Activated CD4-positive, alpha-beta T cell treated with anti-CD3 and anti-CD28 coated beads, Interleukin-2, amount 10 ng/mL, durations not matched to agents 24 days and 14 days (primary cell): ENCODE data around the gene PIEZO1. TPM values are rescaled to one million over a fixed set of nuclear protein-coding genes. Genes with fewer than 3 reads are reported as not detected.

Experiments
- DNase-seq: peaks from one replicate; pipeline ENCODE4 v3.0.0; 2022
- H3K27ac Mint-ChIP-seq: one replicate; pipeline ENCODE4 v1.8.0; 2022; ENCODE audit warnings: mild to moderate bottlenecking, mixed read lengths
- H3K27me3 Mint-ChIP-seq: one replicate; pipeline ENCODE4 v1.8.0; 2022; ENCODE audit warnings: mixed read lengths
- H3K36me3 Mint-ChIP-seq: one replicate; pipeline ENCODE4 v1.8.0; 2022; ENCODE audit warnings: low read depth, mild to moderate bottlenecking, mixed read lengths
- H3K4me1 Mint-ChIP-seq: one replicate; pipeline ENCODE4 v1.8.0; 2021; ENCODE audit warnings: mixed read lengths
- H3K4me3 Mint-ChIP-seq: one replicate; pipeline ENCODE4 v1.8.0; 2022; ENCODE audit warnings: mild to moderate bottlenecking, moderate library complexity, mixed read lengths
- H3K9me3 Mint-ChIP-seq: one replicate; pipeline ENCODE4 v1.8.0; 2021; ENCODE audit warnings: mixed read lengths
- intact Hi-C: fragments of 100-400 bp; cut with micrococcal nuclease; formaldehyde crosslinking; loops from one replicate; pipeline ENCODE4 v1.15.1; 2023
- total RNA-seq: library from RNA; stranded (reverse); gene quantifications from 2 replicates; pipeline ENCODE4 v1.2.3, GENCODE V29; 2022

PIEZO1 gene
- total RNA-seq, 1 donor from 2014 or later = 226 TPM

- Mint-ChIP-seq H3K4me3 (peak overlapping the region; percentile 83), H3K27me3 (no peaks in the 10 kb centered on the region), H3K4me1 (peaks cover 17% of the 10 kb centered on the region), H3K27ac (peak overlapping the region; percentile 76), H3K36me3 (peaks cover 34% of the 10 kb centered on the region), H3K9me3 (no peaks in the 10 kb centered on the region)
- intact Hi-C loops = no loop called here
- DNase-seq = peak; percentile 84
Measured at GRCh38 chr16:88804552-88805339, 19.7 kb upstream of the PIEZO1 start.

GRCh38 chr16:88804173-88804551 is 19.1 kb upstream of the PIEZO1 start:
- peaks cover 31% of the 10 kb centered on the region for H3K36me3 Mint-ChIP-seq
- intact Hi-C loops = no loop called here
- peak overlapping the region; percentile 83 for H3K4me3 Mint-ChIP-seq
- peak overlapping the region; percentile 76 for H3K27ac Mint-ChIP-seq
- DNase-seq = peak; percentile 68
- H3K4me1 Mint-ChIP-seq = peaks cover 12% of the 10 kb centered on the region
- no peaks in the 10 kb centered on the region for H3K27me3 Mint-ChIP-seq
- H3K9me3 Mint-ChIP-seq = no peaks in the 10 kb centered on the region

- Mint-ChIP-seq H3K4me3 (peak within 1 kb of the TSS; percentile 83), H3K36me3 (peaks cover 25% of the 10 kb centered on the region), H3K27ac (peak within 1 kb of the TSS; percentile 88), H3K4me1 (peaks cover 13% of the 10 kb centered on the region), H3K9me3 (no peaks in the 10 kb centered on the region), H3K27me3 (no peaks in the 10 kb centered on the region)
- intact Hi-C loops = loop anchor here (1.0 kb wide), 1 partner anchor 9 kb away; no protein-coding TSS in a partner anchor
- peak; percentile 97 for DNase-seq
Measured at GRCh38 chr16:88803264-88803987, 18.4 kb upstream of the PIEZO1 start, which contains the start of gene CDT1. Gene CDT1 (plus strand): TSS chr16:88803789. CDS start chr16:88803832, 43 bp downstream.

- no peak for DNase-seq
- intact Hi-C loops = no loop called here
- Mint-ChIP-seq H3K36me3 (peaks cover 7% of the 10 kb centered on the region), H3K4me3 (peak overlapping the region; percentile 10), H3K27ac (peak overlapping the region; percentile 2), H3K27me3 (no peaks in the 10 kb centered on the region), H3K9me3 (no peaks in the 10 kb centered on the region), H3K4me1 (peaks cover 14% of the 10 kb centered on the region)
Measured at GRCh38 chr16:88800277-88800592, 15.2 kb upstream of the PIEZO1 start.

- Mint-ChIP-seq H3K4me3 (peak overlapping the region; percentile 10), H3K4me1 (peaks cover 19% of the 10 kb centered on the region), H3K27ac (peak overlapping the region; percentile 2), H3K9me3 (no peaks in the 10 kb centered on the region), H3K27me3 (no peaks in the 10 kb centered on the region), H3K36me3 (peaks cover 6% of the 10 kb centered on the region)
- intact Hi-C loops = no loop called here
- peak; percentile 84 for DNase-seq
Measured at GRCh38 chr16:88799569-88800276, 14.7 kb upstream of the PIEZO1 start.

- no peak overlapping the region for H3K4me3 Mint-ChIP-seq
- H3K4me1 Mint-ChIP-seq = peaks cover 22% of the 10 kb centered on the region
- DNase-seq = no peak
- H3K9me3 Mint-ChIP-seq = no peaks in the 10 kb centered on the region
- no peak overlapping the region for H3K27ac Mint-ChIP-seq
- intact Hi-C loops = no loop called here
- no peaks in the 10 kb centered on the region for H3K36me3 Mint-ChIP-seq
- no peaks in the 10 kb centered on the region for H3K27me3 Mint-ChIP-seq
Measured at GRCh38 chr16:88798772-88799455, 13.9 kb upstream of the PIEZO1 start.

- no peak for DNase-seq
- Mint-ChIP-seq H3K36me3 (no peaks in the 10 kb centered on the region), H3K9me3 (no peaks in the 10 kb centered on the region), H3K4me1 (peaks cover 25% of the 10 kb centered on the region), H3K27me3 (no peaks in the 10 kb centered on the region), H3K27ac (no peak overlapping the region), H3K4me3 (no peak overlapping the region)
- intact Hi-C loops = no loop called here
Measured at GRCh38 chr16:88798073-88798472, 13.1 kb upstream of the PIEZO1 start.

- no peaks in the 10 kb centered on the region for H3K9me3 Mint-ChIP-seq
- intact Hi-C loops = no loop called here
- H3K4me3 Mint-ChIP-seq = no peak overlapping the region
- H3K36me3 Mint-ChIP-seq = no peaks in the 10 kb centered on the region
- DNase-seq = no peak
- H3K27me3 Mint-ChIP-seq = no peaks in the 10 kb centered on the region
- peaks cover 33% of the 10 kb centered on the region for H3K4me1 Mint-ChIP-seq
- no peak overlapping the region for H3K27ac Mint-ChIP-seq
Measured at GRCh38 chr16:88796278-88796677, 11.3 kb upstream of the PIEZO1 start.

GRCh38 chr16:88793251-88793954 is 8.4 kb upstream of the PIEZO1 start:
- H3K4me1 Mint-ChIP-seq = peaks cover 36% of the 10 kb centered on the region
- no peak overlapping the region for H3K4me3 Mint-ChIP-seq
- H3K9me3 Mint-ChIP-seq = no peaks in the 10 kb centered on the region
- H3K36me3 Mint-ChIP-seq = no peaks in the 10 kb centered on the region
- H3K27ac Mint-ChIP-seq = no peak overlapping the region
- intact Hi-C loops = no loop called here
- peak; percentile 64 for DNase-seq
- H3K27me3 Mint-ChIP-seq = no peaks in the 10 kb centered on the region

GRCh38 chr16:88792668-88793250 is 7.7 kb upstream of the PIEZO1 start:
- no peaks in the 10 kb centered on the region for H3K27me3 Mint-ChIP-seq
- H3K4me3 Mint-ChIP-seq = peak overlapping the region; percentile 15
- no peak for DNase-seq
- no peaks in the 10 kb centered on the region for H3K36me3 Mint-ChIP-seq
- H3K27ac Mint-ChIP-seq = peak overlapping the region; percentile 51
- H3K9me3 Mint-ChIP-seq = no peaks in the 10 kb centered on the region
- intact Hi-C loops = no loop called here
- peaks cover 36% of the 10 kb centered on the region for H3K4me1 Mint-ChIP-seq

- H3K36me3 Mint-ChIP-seq = no peaks in the 10 kb centered on the region
- no peak for DNase-seq
- H3K9me3 Mint-ChIP-seq = no peaks in the 10 kb centered on the region
- intact Hi-C loops = no loop called here
- H3K27ac Mint-ChIP-seq = no peak overlapping the region
- no peaks in the 10 kb centered on the region for H3K27me3 Mint-ChIP-seq
- no peak overlapping the region for H3K4me3 Mint-ChIP-seq
- H3K4me1 Mint-ChIP-seq = peaks cover 36% of the 10 kb centered on the region
Measured at GRCh38 chr16:88792078-88792550, 7.1 kb upstream of the PIEZO1 start.

- Mint-ChIP-seq H3K9me3 (no peaks in the 10 kb centered on the region), H3K27me3 (no peaks in the 10 kb centered on the region), H3K36me3 (no peaks in the 10 kb centered on the region), H3K4me1 (peaks cover 36% of the 10 kb centered on the region), H3K27ac (peak overlapping the region; percentile 87), H3K4me3 (peak overlapping the region; percentile 77)
- peak; percentile 84 for DNase-seq
- intact Hi-C loops = no loop called here
Measured at GRCh38 chr16:88790312-88791211, 5.5 kb upstream of the PIEZO1 start.
